ENCODE results near the gene CXCL12.

DNA sequence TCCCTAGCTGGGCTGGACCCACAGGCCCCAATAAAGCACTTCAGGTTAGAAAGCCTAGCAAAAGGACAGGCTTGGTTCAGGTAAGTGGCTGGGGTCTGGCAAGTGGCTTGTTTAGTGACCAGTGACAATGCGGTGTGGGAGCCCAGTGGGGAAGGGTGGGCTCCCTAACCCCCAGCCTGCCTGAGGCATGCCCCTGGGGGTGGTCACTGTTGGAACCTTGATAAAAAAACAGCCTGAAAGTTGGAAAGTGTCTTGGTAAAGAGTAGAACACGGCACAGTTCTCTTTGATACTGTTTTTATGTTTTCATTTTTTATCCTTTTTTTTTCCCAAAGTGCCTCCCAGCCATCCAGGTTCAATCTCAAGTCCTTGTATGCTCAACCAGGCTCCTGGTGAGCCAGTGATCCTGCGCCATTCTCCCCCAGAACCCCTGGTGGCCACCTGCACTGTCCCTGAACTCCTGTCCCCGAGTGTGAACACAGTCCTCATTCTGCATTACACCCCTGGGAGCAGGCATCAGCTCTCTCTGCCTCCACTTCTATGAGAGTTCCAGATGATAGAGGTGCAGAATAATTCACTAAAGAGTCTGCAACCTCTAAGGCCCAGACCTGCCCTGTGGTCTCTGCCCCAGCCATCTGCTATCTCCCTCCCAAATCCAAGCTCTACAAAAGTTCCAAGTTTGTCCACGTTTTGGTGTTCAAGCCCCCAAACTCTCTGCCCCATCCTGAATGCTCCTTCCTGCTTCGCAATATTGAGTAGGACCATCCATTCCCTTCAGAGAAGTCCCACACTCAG is 15.0 kb upstream of the CXCL12 start:
- no peak for TF ChIP-seq EP300 (IDR thresholded peaks at IDR 0.05; ENCODE audit: borderline replicate concordance)
- TF ChIP-seq TAF1 (IDR thresholded peaks at IDR 0.05; ENCODE audit: low read depth) = no peak
- TF ChIP-seq, protein P1, sequence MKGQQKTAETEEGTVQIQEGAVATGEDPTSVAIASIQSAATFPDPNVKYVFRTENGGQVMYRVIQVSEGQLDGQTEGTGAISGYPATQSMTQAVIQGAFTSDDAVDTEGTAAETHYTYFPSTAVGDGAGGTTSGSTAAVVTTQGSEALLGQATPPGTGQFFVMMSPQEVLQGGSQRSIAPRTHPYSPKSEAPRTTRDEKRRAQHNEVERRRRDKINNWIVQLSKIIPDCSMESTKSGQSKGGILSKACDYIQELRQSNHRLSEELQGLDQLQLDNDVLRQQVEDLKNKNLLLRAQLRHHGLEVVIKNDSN (IDR thresholded peaks at IDR 0.05) = no peak
- TF ChIP-seq YY1 (IDR thresholded peaks at IDR 0.05; ENCODE audit: low read depth) = no peak
- TF ChIP-seq RAD21 (IDR thresholded peaks at IDR 0.05; ENCODE audit: low read depth) = no peak
- TF ChIP-seq FOXM1 (IDR thresholded peaks at IDR 0.05; ENCODE audit: borderline replicate concordance, low read depth) = no peak
- TF ChIP-seq TCF12 (IDR thresholded peaks at IDR 0.05; ENCODE audit: low read depth) = no peak
- TF ChIP-seq NFIC (IDR thresholded peaks at IDR 0.05) = no peak
- TF ChIP-seq CREB1 (IDR thresholded peaks at IDR 0.05; ENCODE audit: low read depth) = no peak
- TF ChIP-seq, protein P2, sequence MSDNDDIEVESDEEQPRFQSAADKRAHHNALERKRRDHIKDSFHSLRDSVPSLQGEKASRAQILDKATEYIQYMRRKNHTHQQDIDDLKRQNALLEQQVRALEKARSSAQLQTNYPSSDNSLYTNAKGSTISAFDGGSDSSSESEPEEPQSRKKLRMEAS (IDR thresholded peaks at IDR 0.05) = no peak
- TF ChIP-seq, protein P3, sequence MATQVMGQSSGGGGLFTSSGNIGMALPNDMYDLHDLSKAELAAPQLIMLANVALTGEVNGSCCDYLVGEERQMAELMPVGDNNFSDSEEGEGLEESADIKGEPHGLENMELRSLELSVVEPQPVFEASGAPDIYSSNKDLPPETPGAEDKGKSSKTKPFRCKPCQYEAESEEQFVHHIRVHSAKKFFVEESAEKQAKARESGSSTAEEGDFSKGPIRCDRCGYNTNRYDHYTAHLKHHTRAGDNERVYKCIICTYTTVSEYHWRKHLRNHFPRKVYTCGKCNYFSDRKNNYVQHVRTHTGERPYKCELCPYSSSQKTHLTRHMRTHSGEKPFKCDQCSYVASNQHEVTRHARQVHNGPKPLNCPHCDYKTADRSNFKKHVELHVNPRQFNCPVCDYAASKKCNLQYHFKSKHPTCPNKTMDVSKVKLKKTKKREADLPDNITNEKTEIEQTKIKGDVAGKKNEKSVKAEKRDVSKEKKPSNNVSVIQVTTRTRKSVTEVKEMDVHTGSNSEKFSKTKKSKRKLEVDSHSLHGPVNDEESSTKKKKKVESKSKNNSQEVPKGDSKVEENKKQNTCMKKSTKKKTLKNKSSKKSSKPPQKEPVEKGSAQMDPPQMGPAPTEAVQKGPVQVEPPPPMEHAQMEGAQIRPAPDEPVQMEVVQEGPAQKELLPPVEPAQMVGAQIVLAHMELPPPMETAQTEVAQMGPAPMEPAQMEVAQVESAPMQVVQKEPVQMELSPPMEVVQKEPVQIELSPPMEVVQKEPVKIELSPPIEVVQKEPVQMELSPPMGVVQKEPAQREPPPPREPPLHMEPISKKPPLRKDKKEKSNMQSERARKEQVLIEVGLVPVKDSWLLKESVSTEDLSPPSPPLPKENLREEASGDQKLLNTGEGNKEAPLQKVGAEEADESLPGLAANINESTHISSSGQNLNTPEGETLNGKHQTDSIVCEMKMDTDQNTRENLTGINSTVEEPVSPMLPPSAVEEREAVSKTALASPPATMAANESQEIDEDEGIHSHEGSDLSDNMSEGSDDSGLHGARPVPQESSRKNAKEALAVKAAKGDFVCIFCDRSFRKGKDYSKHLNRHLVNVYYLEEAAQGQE (IDR thresholded peaks at IDR 0.05; ENCODE audit: low read depth) = no peak
- TF ChIP-seq CEBPB (IDR thresholded peaks at IDR 0.05) = no peak
- no peak for TF ChIP-seq EGR1 (IDR thresholded peaks at IDR 0.05)
